ENCODE measurements around the gene MRPL58. TPM values are rescaled to one million over a fixed set of nuclear protein-coding genes. Genes with fewer than 3 reads are reported as not detected.

MRPL58 gene
- total RNA-seq, 1 donor from 2014 or later, result 31.8 TPM

DNA sequence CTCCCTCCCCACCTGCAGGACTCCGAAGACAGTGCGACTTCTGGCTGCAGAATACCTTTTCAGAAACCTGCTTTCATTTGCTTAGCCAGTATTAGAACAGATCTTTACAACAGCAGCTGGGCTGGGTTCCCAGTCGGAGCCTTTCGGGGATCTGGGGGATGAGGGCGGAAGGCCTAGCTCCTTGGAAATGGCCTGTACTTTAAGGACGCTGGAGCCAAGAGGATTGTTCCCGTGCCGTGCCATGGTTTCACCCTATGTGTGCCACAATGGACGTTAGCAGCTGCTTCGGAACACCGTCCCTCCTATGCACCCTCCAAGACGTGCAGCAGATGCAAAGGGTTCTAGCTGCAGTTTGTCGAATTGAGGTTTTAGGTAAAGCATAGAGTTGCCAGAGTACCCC, 50.7 kb downstream of the MRPL58 start:
- intact Hi-C loops (cut with micrococcal nuclease), result loop anchor here (5.0 kb wide), 1 partner anchor 119 kb away; the partner anchor contains the start of gene SUMO2
- TF ChIP-seq, protein P1, sequence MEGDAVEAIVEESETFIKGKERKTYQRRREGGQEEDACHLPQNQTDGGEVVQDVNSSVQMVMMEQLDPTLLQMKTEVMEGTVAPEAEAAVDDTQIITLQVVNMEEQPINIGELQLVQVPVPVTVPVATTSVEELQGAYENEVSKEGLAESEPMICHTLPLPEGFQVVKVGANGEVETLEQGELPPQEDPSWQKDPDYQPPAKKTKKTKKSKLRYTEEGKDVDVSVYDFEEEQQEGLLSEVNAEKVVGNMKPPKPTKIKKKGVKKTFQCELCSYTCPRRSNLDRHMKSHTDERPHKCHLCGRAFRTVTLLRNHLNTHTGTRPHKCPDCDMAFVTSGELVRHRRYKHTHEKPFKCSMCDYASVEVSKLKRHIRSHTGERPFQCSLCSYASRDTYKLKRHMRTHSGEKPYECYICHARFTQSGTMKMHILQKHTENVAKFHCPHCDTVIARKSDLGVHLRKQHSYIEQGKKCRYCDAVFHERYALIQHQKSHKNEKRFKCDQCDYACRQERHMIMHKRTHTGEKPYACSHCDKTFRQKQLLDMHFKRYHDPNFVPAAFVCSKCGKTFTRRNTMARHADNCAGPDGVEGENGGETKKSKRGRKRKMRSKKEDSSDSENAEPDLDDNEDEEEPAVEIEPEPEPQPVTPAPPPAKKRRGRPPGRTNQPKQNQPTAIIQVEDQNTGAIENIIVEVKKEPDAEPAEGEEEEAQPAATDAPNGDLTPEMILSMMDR (IDR thresholded peaks at IDR 0.05), result no peak
- POLR2A ChIA-PET, result no interaction called here
- Mint-ChIP-seq H3K4me3 (no peak overlapping the region), H3K36me3 (ENCODE audit: low read depth) (peaks cover 56% of the 10 kb centered on the region), H3K4me1 (no peaks in the 10 kb centered on the region), H3K27ac (no peak overlapping the region), H3K27me3 (no peaks in the 10 kb centered on the region), H3K9me3 (no peaks in the 10 kb centered on the region)
- CTCF ChIA-PET, result interaction anchor here (1.2 kb wide), 1 partner anchor 101 kb away, joined by 3 read pairs; no protein-coding TSS in a partner anchor
- ATAC-seq (ENCODE audit: low read depth) (no peak), DNase-seq (no peak)

DNA sequence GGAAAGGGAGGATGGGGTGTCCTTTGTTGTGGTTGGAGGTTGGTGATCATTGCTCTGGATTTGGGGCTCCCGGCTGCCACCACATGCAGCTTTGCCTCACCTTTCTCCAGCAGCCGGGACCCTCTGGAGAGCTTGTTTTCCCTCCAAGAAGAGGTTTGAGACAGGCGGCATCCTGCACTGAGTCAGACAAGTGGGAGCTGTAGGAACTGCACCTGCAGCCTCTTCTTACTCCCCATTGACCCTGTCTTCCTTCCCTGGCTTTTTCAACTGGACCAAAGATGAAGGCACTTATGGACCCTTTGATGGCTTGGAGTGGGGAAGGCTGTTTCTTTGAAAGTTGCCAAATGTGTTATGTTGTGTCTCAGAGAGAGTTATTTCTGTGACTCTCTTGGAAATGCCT, 51.2 kb downstream of the MRPL58 start:
- no peaks in the 10 kb centered on the region for H3K27me3 Mint-ChIP-seq
- peaks cover 56% of the 10 kb centered on the region for H3K36me3 Mint-ChIP-seq (ENCODE audit: low read depth)
- TF ChIP-seq, protein P1 (IDR thresholded peaks at IDR 0.05), result no peak
- H3K4me3 Mint-ChIP-seq, result no peak overlapping the region
- DNase-seq (no peak), ATAC-seq (ENCODE audit: low read depth) (no peak)
- ChIA-PET CTCF (interaction anchor here (1.2 kb wide), 1 partner anchor 102 kb away, joined by 3 read pairs; no protein-coding TSS in a partner anchor), POLR2A (no interaction called here)
- H3K27ac Mint-ChIP-seq, result no peak overlapping the region
- intact Hi-C loops (cut with micrococcal nuclease), result loop anchor here (5.0 kb wide), 1 partner anchor 119 kb away; the partner anchor contains the start of gene SUMO2
- no peaks in the 10 kb centered on the region for H3K4me1 Mint-ChIP-seq
- no peaks in the 10 kb centered on the region for H3K9me3 Mint-ChIP-seq

DNA sequence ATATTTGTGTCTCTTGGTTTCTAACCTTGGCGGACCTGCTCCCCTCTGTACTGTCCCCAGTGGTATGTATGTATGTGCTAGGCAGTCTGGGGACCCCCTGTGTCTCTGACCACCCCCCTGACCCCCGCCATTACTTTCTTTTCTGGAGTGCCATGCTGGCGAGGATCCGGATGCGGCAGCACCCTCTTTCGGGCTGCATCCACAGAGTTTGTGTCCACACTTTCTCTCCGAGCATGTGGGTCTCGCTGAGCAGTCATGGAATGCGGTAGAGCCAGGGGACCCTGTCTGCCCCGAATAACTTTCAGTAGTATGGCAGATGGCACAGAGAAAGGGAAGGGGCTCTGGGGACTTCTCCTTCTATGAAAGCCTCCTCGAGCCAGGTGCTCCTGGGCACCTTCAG, 51.6 kb downstream of the MRPL58 start:
- TF ChIP-seq, protein P1 (IDR thresholded peaks at IDR 0.05), result no peak

DNA sequence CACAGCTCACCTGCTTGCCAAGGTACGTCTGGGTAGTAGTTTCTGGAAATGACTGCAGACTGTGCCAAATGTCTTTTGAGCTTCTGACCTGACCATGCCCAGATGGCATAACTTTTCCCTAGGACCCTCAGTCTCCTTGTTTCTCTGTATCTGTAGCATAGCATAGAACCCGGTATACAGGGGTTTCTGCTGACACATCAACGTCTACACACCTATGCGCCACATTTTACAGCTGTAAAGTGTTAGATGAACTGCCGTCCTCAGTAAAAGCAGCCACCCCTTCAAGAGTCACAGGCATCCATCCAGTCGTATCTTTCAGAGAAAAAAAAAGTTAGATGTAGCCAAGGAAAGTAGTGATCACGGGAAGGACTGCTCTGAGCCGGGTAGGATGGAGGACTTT, 52.0 kb downstream of the MRPL58 start:
- TF ChIP-seq, protein P1 (IDR thresholded peaks at IDR 0.05), result no peak
- no peak overlapping the region for H3K27ac Mint-ChIP-seq
- no peaks in the 10 kb centered on the region for H3K27me3 Mint-ChIP-seq
- CTCF ChIA-PET, result no interaction called here
- POLR2A ChIA-PET, result no interaction called here
- no peak for DNase-seq
- H3K9me3 Mint-ChIP-seq, result no peaks in the 10 kb centered on the region
- ATAC-seq (ENCODE audit: low read depth), result no peak
- H3K4me3 Mint-ChIP-seq, result no peak overlapping the region
- peaks cover 54% of the 10 kb centered on the region for H3K36me3 Mint-ChIP-seq (ENCODE audit: low read depth)
- intact Hi-C loops (cut with micrococcal nuclease), result loop anchor here (5.0 kb wide), 1 partner anchor 118 kb away; the partner anchor contains the start of gene SUMO2
- H3K4me1 Mint-ChIP-seq, result no peaks in the 10 kb centered on the region

More for the DNA sequence above, 51.6 kb downstream of the MRPL58 start:
- Mint-ChIP-seq H3K27ac (no peak overlapping the region), H3K4me3 (no peak overlapping the region), H3K4me1 (no peaks in the 10 kb centered on the region), H3K27me3 (no peaks in the 10 kb centered on the region), H3K36me3 (ENCODE audit: low read depth) (peaks cover 56% of the 10 kb centered on the region), H3K9me3 (no peaks in the 10 kb centered on the region)
- POLR2A ChIA-PET, result no interaction called here
- CTCF ChIA-PET, result no interaction called here
- intact Hi-C loops (cut with micrococcal nuclease), result loop anchor here (5.0 kb wide), 1 partner anchor 118 kb away; the partner anchor contains the start of gene SUMO2
- ATAC-seq (ENCODE audit: low read depth), result no peak
- DNase-seq, result no peak

DNA sequence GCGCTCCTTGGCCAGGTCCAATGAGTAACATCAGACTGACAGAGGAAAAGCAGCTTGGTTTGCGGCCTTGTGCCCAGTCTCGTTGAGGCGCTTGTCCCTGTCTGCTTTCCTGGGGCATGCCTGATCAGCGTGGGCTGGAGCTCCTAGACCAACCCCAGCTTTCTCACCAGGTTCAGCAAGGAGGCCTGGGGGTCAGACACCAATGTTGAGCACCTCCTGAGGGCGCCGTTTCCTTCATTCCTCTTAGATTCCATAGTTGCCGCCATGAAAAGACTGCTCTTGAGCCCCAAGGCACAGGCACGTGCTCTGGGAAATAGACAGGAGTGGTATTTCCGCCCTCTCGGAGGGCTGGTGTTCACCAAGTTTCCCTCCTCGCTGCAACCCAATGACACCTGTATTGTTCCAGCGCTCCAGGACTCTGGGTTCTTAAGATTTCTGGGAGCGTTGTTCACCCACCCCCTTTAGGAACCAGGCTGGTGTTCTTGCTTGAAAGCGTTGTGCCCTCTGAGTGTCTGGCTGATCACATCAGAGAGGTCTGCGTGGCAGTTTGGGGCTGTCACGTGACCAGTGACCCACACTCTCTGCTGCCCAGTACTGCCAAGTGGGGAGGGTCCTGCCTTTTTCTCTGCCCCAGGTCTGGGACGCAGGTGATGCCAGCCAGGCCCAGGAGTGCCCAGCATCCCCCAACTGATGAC, 52.5 kb downstream of the MRPL58 start:
- no peak for DNase-seq
- H3K27ac Mint-ChIP-seq, result no peak overlapping the region
- intact Hi-C loops (cut with micrococcal nuclease), result loop anchor here (5.0 kb wide), 1 partner anchor 117 kb away; the partner anchor contains the start of gene SUMO2
- ChIA-PET CTCF (no interaction called here), POLR2A (no interaction called here)
- no peaks in the 10 kb centered on the region for H3K9me3 Mint-ChIP-seq
- H3K36me3 Mint-ChIP-seq (ENCODE audit: low read depth), result peaks cover 48% of the 10 kb centered on the region
- no peak for ATAC-seq (ENCODE audit: low read depth)
- no peaks in the 10 kb centered on the region for H3K4me1 Mint-ChIP-seq
- no peaks in the 10 kb centered on the region for H3K27me3 Mint-ChIP-seq
- no peak overlapping the region for H3K4me3 Mint-ChIP-seq
- TF ChIP-seq, protein P1 (IDR thresholded peaks at IDR 0.05), result no peak
